Activated T-helper 1 cell treated with anti-CD3 and anti-CD28 coated beads, Interleukin-12 subunit alpha, Interleukin-12 subunit beta, Interleukin-2, Interleukin-4 antibody, amounts not matched to agents 30 ng/mL and 10 ng/mL and 1 ng/mL, durations not matched to agents 14 hours and 24 hours and 36 hours (primary cell): ENCODE measurements around the gene CD300LD. TPM values are rescaled to one million over a fixed set of nuclear protein-coding genes. Genes with fewer than 3 reads are reported as not detected.

Experiments
- DNase-seq: peaks from one replicate; pipeline ENCODE4 v3.0.0; 2021; ENCODE audit warnings: low spot score
- H3K27ac Mint-ChIP-seq: one replicate; pipeline ENCODE4 v1.8.0; 2021; ENCODE audit warnings: mild to moderate bottlenecking, mixed read lengths
- H3K27me3 Mint-ChIP-seq: one replicate; pipeline ENCODE4 v1.8.0; 2022; ENCODE audit warnings: mild to moderate bottlenecking, moderate library complexity, mixed read lengths; ENCODE audit not compliant: insufficient read depth
- H3K36me3 Mint-ChIP-seq: one replicate; pipeline ENCODE4 v1.8.0; 2021; ENCODE audit warnings: low read depth, mixed read lengths
- H3K4me1 Mint-ChIP-seq: one replicate; pipeline ENCODE4 v1.8.0; 2021; ENCODE audit warnings: low read depth, mixed read lengths
- H3K4me3 Mint-ChIP-seq: one replicate; pipeline ENCODE4 v1.8.0; 2021; ENCODE audit warnings: mild to moderate bottlenecking, moderate library complexity, mixed read lengths
- H3K9me3 Mint-ChIP-seq: one replicate; pipeline ENCODE4 v1.8.0; 2021; ENCODE audit warnings: mixed read lengths
- intact Hi-C: fragments of 100-400 bp; cut with micrococcal nuclease; formaldehyde crosslinking; loops from one replicate; pipeline ENCODE4 v1.15.1; 2024
- total RNA-seq: library from RNA; stranded (reverse); gene quantifications from 2 replicates; pipeline ENCODE4 v1.2.3, GENCODE V29; 2022

The CD300LD gene
- total RNA-seq, 1 donor from 2014 or later: not detected

GRCh38 chr17:74543891-74544760, 48.0 kb downstream of the CD300LD start:
- peaks cover 5% of the 10 kb centered on the region for H3K27me3 Mint-ChIP-seq
- intact Hi-C loops: no loop called here
- H3K36me3 Mint-ChIP-seq: no peaks in the 10 kb centered on the region
- peaks cover 20% of the 10 kb centered on the region for H3K4me1 Mint-ChIP-seq
- DNase-seq: no peak
- no peak overlapping the region for H3K4me3 Mint-ChIP-seq
- H3K9me3 Mint-ChIP-seq: no peaks in the 10 kb centered on the region
- H3K27ac Mint-ChIP-seq: no peak overlapping the region

GRCh38 chr17:74543406-74543805, 48.7 kb downstream of the CD300LD start:
- peaks cover 16% of the 10 kb centered on the region for H3K4me1 Mint-ChIP-seq
- H3K36me3 Mint-ChIP-seq: no peaks in the 10 kb centered on the region
- DNase-seq: no peak
- H3K27me3 Mint-ChIP-seq: peaks cover 6% of the 10 kb centered on the region
- H3K9me3 Mint-ChIP-seq: no peaks in the 10 kb centered on the region
- intact Hi-C loops: no loop called here
- H3K27ac Mint-ChIP-seq: no peak overlapping the region
- no peak overlapping the region for H3K4me3 Mint-ChIP-seq

- intact Hi-C loops: no loop called here
- peaks cover 11% of the 10 kb centered on the region for H3K4me1 Mint-ChIP-seq
These were observed 49.2 kb downstream of the CD300LD start for GRCh38 chr17:74542727-74543383.

GRCh38 chr17:74542166-74542565, 49.9 kb downstream of the CD300LD start:
- no peaks in the 10 kb centered on the region for H3K9me3 Mint-ChIP-seq
- DNase-seq: no peak
- intact Hi-C loops: no loop called here
- peaks cover 14% of the 10 kb centered on the region for H3K27me3 Mint-ChIP-seq
- no peak overlapping the region for H3K4me3 Mint-ChIP-seq
- no peak overlapping the region for H3K27ac Mint-ChIP-seq
- no peaks in the 10 kb centered on the region for H3K36me3 Mint-ChIP-seq
- H3K4me1 Mint-ChIP-seq: peaks cover 4% of the 10 kb centered on the region

More at GRCh38 chr17:74542727-74543383, 49.2 kb downstream of the CD300LD start:
- H3K4me3 Mint-ChIP-seq: no peak overlapping the region
- H3K36me3 Mint-ChIP-seq: no peaks in the 10 kb centered on the region
- H3K27me3 Mint-ChIP-seq: peaks cover 10% of the 10 kb centered on the region
- no peaks in the 10 kb centered on the region for H3K9me3 Mint-ChIP-seq
- no peak overlapping the region for H3K27ac Mint-ChIP-seq
- no peak for DNase-seq

- Mint-ChIP-seq H3K4me1 (no peaks in the 10 kb centered on the region), H3K36me3 (no peaks in the 10 kb centered on the region), H3K27ac (no peak overlapping the region), H3K9me3 (no peaks in the 10 kb centered on the region), H3K4me3 (no peak overlapping the region), H3K27me3 (peaks cover 20% of the 10 kb centered on the region)
- DNase-seq: no peak
- intact Hi-C loops: no loop called here
These were observed 50.6 kb downstream of the CD300LD start for GRCh38 chr17:74541176-74542111.

GRCh38 chr17:74539281-74539820, 52.7 kb downstream of the CD300LD start:
- H3K9me3 Mint-ChIP-seq: no peaks in the 10 kb centered on the region
- no peaks in the 10 kb centered on the region for H3K36me3 Mint-ChIP-seq
- no peak for DNase-seq
- H3K27ac Mint-ChIP-seq: no peak overlapping the region
- H3K4me1 Mint-ChIP-seq: no peaks in the 10 kb centered on the region
- peaks cover 26% of the 10 kb centered on the region for H3K27me3 Mint-ChIP-seq
- intact Hi-C loops: no loop called here
- no peak overlapping the region for H3K4me3 Mint-ChIP-seq

- no peaks in the 10 kb centered on the region for H3K36me3 Mint-ChIP-seq
- H3K9me3 Mint-ChIP-seq: no peaks in the 10 kb centered on the region
- DNase-seq: no peak
- H3K4me3 Mint-ChIP-seq: no peak overlapping the region
- H3K27me3 Mint-ChIP-seq: peaks cover 43% of the 10 kb centered on the region
- intact Hi-C loops: no loop called here
- peaks cover 6% of the 10 kb centered on the region for H3K4me1 Mint-ChIP-seq
- no peak overlapping the region for H3K27ac Mint-ChIP-seq
These were observed 55.2 kb downstream of the CD300LD start for GRCh38 chr17:74536890-74537289.

GRCh38 chr17:74532115-74532514, 60.0 kb downstream of the CD300LD start:
- Mint-ChIP-seq H3K9me3 (no peaks in the 10 kb centered on the region), H3K4me1 (peaks cover 6% of the 10 kb centered on the region), H3K4me3 (no peak overlapping the region), H3K36me3 (no peaks in the 10 kb centered on the region), H3K27ac (no peak overlapping the region), H3K27me3 (peaks cover 40% of the 10 kb centered on the region)
- DNase-seq: no peak
- intact Hi-C loops: loop anchor here (5.0 kb wide), 2 partner anchors 95 to 320 kb away; partner anchors contain the start of gene TTYH2

- no peak for DNase-seq
- H3K4me1 Mint-ChIP-seq: peaks cover 6% of the 10 kb centered on the region
- no peak within 1 kb of the TSS for H3K27ac Mint-ChIP-seq
- no peak within 1 kb of the TSS for H3K4me3 Mint-ChIP-seq
- H3K36me3 Mint-ChIP-seq: no peaks in the 10 kb centered on the region
- H3K9me3 Mint-ChIP-seq: no peaks in the 10 kb centered on the region
- intact Hi-C loops: loop anchor here (5.0 kb wide), 2 partner anchors 94 to 319 kb away; partner anchors contain the start of gene TTYH2
- H3K27me3 Mint-ChIP-seq: peaks cover 34% of the 10 kb centered on the region
These were observed 60.8 kb downstream of the CD300LD start, which contains the start of gene CD300LB for GRCh38 chr17:74531231-74531761. Gene CD300LB, minus strand, starts transcription at chr17:74531475. Its CDS starts 125 bp downstream, at chr17:74531350.

- intact Hi-C loops: loop anchor here (5.0 kb wide), 2 partner anchors 93 to 318 kb away; partner anchors contain the start of gene TTYH2
- peaks cover 34% of the 10 kb centered on the region for H3K27me3 Mint-ChIP-seq
These were observed 61.3 kb downstream of the CD300LD start for GRCh38 chr17:74530831-74531150.

More at GRCh38 chr17:74530831-74531150, 61.3 kb downstream of the CD300LD start:
- Mint-ChIP-seq H3K4me3 (no peak overlapping the region), H3K9me3 (no peaks in the 10 kb centered on the region), H3K4me1 (peaks cover 6% of the 10 kb centered on the region), H3K36me3 (no peaks in the 10 kb centered on the region), H3K27ac (no peak overlapping the region)
- no peak for DNase-seq
